HepG2 (cell line): ENCODE measurements around the gene UBC. TPM values are rescaled to one million over a fixed set of nuclear protein-coding genes. Genes with fewer than 3 reads are reported as not detected.

Experiments used
- GATA4 ChIP-seq: sonication (generic); IDR thresholded peaks from 2 replicates; pipeline ENCODE4 v1.6.1; 2016; ENCODE audit warnings: antibody characterized with exemption, low read depth, borderline replicate concordance
- GATAD1 ChIP-seq: IDR thresholded peaks from 2 replicates; pipeline ENCODE4 v1.6.1; 2016; ENCODE audit warnings: missing genetic modification reagents, missing compliant biosample characterization
- LRRFIP1 ChIP-seq: sonication (generic); formaldehyde crosslinking; conservative IDR thresholded peaks from 2 replicates; pipeline ENCODE4 v1.4.0; 2020; ENCODE audit warnings: missing genetic modification reagents
- NFYC ChIP-seq: IDR thresholded peaks from 2 replicates; pipeline ENCODE4 v1.6.1; 2016; ENCODE audit warnings: missing genetic modification reagents, missing compliant biosample characterization
- PRDM10 ChIP-seq: sonication (generic); formaldehyde crosslinking; IDR thresholded peaks from 2 replicates; pipeline ENCODE4 v1.4.0; 2020; ENCODE audit warnings: low read depth, missing genetic modification reagents
- SIX1 ChIP-seq: sonication (generic); formaldehyde crosslinking; IDR thresholded peaks from 2 replicates; pipeline ENCODE4 v1.4.0; 2020; ENCODE audit warnings: missing genetic modification reagents, borderline replicate concordance
- ZBTB7A ChIP-seq: sonication (generic); formaldehyde crosslinking; IDR thresholded peaks from 2 replicates; pipeline ENCODE4 v1.8.0; 2022; ENCODE audit warnings: mild to moderate bottlenecking, missing genetic modification reagents
- ZNF121 ChIP-seq: sonication (generic); formaldehyde crosslinking; IDR thresholded peaks from 2 replicates; pipeline ENCODE4 v1.5.0; 2020; ENCODE audit warnings: mild to moderate bottlenecking, missing genetic modification reagents
- ZNF138 ChIP-seq: sonication (generic); formaldehyde crosslinking; IDR thresholded peaks from 2 replicates; pipeline ENCODE4 v1.5.0; 2020; ENCODE audit warnings: mild to moderate bottlenecking, low read depth, missing genetic modification reagents
- ZNF530 ChIP-seq: sonication (generic); formaldehyde crosslinking; IDR thresholded peaks from 2 replicates; pipeline ENCODE4 v1.5.0; 2020; ENCODE audit warnings: low read depth, mild to moderate bottlenecking, missing genetic modification reagents
- ZNF781 ChIP-seq: sonication (generic); formaldehyde crosslinking; IDR thresholded peaks from 2 replicates; pipeline ENCODE4 v1.5.1; 2020; ENCODE audit warnings: borderline replicate concordance, mild to moderate bottlenecking, missing genetic modification reagents; ENCODE audit errors: not compliant biosample characterization
- ZNF782 ChIP-seq: sonication (generic); formaldehyde crosslinking; IDR thresholded peaks from 2 replicates; pipeline ENCODE4 v1.4.0; 2020; ENCODE audit warnings: missing genetic modification reagents, mild to moderate bottlenecking, borderline replicate concordance
- polyA plus RNA-seq, 8 experiments: library from polyadenylated mRNA; depleted of rRNA in 3 of 8; stranded (reverse) in 7 of 8; unstranded in 1 of 8; fragments of >200 nt; fragmentation: Illumina TruSeq in 4 of 8; extraction: Trizol in 4 of 8; gene quantifications; 2 replicates each; pipeline versions ENCODE4 v1.2.1 to v1.2.3, GENCODE V29; 2011 to 2016; ENCODE audit warnings: low read depth in 4 of 8, missing spikeins in 1 of 8, mixed read lengths in 1 of 8; ENCODE audit not compliant: insufficient read depth in 1 of 8
- total RNA-seq, 5 experiments: library from RNA; depleted of rRNA; stranded (reverse); fragments of >200 nt; fragmentation: Illumina TruSeq; extraction: Trizol; gene quantifications; 2 replicates each; pipeline ENCODE4 v1.2.3, GENCODE V29; 2016; ENCODE audit warnings: low read depth in 1 of 5
- TF ChIP-seq, protein P1 (sequence below): sonication (generic); formaldehyde crosslinking; IDR thresholded peaks from 2 replicates; pipeline ENCODE4 v1.5.0; 2020; ENCODE audit warnings: missing genetic modification reagents
- TF ChIP-seq, protein P2 (sequence below): sonication (generic); formaldehyde crosslinking; conservative IDR thresholded peaks from 2 replicates; pipeline ENCODE4 v1.4.0; 2020; ENCODE audit warnings: missing genetic modification reagents

Gene UBC
- total and polyA plus RNA-seq, 2 of the 13 experiments (the other 11 are each of a cell fraction or from before 2014, with no cell fraction given), result 805 to 1,432 TPM

DNA sequence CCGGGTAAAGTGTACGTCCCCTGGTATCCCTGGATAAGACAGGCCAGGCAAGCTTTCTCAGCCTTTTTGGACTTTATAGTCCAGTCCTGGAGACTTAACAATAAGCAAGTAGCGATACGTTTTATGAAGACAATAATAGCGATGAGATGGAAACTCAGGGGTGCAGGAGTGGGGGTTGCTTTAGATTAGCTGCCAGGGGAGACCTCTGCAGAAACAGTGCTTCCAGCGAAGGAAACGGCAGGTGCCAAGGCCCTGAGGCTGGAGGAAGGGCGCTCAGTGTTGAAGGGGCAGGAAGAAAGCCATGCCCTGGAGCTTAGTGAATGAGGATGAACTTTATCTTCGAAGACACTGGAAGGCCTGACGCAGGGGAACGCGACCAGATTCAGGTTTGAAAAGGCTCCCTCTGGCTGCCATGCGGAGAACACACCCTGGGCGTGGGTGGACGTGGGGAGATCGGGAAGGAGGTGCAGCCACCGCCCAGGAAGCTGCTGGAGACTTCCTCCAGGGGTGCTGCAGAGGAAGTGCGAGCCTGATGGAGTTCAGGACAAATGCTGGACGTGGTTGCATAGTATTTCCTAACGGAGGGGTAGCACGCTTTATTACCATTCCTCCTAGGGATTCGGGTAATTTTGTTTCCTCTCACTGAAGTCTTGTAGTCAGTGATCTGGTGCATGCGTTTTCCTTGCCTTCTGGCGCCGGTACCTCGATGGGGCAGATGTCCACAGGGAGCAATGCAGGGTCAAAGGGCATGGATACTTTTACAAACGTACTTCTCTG lies 26.1 kb upstream of the UBC start (continued):
- TF ChIP-seq PRDM10 (CRISPR knock-in tag) (no peak; the same call in 1 of the 2 replicates), ZNF138 (CRISPR knock-in tag) (no peak), SIX1 (CRISPR knock-in tag) (no peak), ZNF530 (CRISPR knock-in tag) (no peak), LRRFIP1 (no peak), NFYC (CRISPR knock-in tag) (no peak), ZNF782 (CRISPR knock-in tag) (no peak), GATAD1 (CRISPR knock-in tag) (peak; percentile 43; the same call in 1 of the 2 replicates), ZNF781 (CRISPR knock-in tag) (no peak), ZNF121 (CRISPR knock-in tag) (no peak), GATA4 (no peak), ZBTB7A (no peak)
- TF ChIP-seq, protein P1, sequence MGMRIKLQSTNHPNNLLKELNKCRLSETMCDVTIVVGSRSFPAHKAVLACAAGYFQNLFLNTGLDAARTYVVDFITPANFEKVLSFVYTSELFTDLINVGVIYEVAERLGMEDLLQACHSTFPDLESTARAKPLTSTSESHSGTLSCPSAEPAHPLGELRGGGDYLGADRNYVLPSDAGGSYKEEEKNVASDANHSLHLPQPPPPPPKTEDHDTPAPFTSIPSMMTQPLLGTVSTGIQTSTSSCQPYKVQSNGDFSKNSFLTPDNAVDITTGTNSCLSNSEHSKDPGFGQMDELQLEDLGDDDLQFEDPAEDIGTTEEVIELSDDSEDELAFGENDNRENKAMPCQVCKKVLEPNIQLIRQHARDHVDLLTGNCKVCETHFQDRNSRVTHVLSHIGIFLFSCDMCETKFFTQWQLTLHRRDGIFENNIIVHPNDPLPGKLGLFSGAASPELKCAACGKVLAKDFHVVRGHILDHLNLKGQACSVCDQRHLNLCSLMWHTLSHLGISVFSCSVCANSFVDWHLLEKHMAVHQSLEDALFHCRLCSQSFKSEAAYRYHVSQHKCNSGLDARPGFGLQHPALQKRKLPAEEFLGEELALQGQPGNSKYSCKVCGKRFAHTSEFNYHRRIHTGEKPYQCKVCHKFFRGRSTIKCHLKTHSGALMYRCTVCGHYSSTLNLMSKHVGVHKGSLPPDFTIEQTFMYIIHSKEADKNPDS, result 0 out of 2 replicates have a peak, but pooled peaks have one; percentile 59
- TF ChIP-seq, protein P2, sequence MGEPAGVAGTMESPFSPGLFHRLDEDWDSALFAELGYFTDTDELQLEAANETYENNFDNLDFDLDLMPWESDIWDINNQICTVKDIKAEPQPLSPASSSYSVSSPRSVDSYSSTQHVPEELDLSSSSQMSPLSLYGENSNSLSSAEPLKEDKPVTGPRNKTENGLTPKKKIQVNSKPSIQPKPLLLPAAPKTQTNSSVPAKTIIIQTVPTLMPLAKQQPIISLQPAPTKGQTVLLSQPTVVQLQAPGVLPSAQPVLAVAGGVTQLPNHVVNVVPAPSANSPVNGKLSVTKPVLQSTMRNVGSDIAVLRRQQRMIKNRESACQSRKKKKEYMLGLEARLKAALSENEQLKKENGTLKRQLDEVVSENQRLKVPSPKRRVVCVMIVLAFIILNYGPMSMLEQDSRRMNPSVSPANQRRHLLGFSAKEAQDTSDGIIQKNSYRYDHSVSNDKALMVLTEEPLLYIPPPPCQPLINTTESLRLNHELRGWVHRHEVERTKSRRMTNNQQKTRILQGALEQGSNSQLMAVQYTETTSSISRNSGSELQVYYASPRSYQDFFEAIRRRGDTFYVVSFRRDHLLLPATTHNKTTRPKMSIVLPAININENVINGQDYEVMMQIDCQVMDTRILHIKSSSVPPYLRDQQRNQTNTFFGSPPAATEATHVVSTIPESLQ, result no peak
